Glutamatergic neuron (in vitro differentiated cells): Measurements from ENCODE around the gene TAF3. TPM values are rescaled to one million over a fixed set of nuclear protein-coding genes. Genes with fewer than 3 reads are reported as not detected.

Experiments
- DNase-seq: peaks from one replicate; pipeline ENCODE4 v3.0.0; 2022
- H3K27ac Mint-ChIP-seq: one replicate; pipeline ENCODE4 v1.8.0; 2020; ENCODE audit warnings: mild to moderate bottlenecking, mixed read lengths, inconsistent platforms; ENCODE audit not compliant: unreplicated experiment
- H3K27me3 Mint-ChIP-seq: one replicate; pipeline ENCODE4 v1.8.0; 2020; ENCODE audit warnings: mild to moderate bottlenecking, moderate library complexity, mixed read lengths, inconsistent platforms; ENCODE audit not compliant: unreplicated experiment
- H3K36me3 Mint-ChIP-seq: one replicate; pipeline ENCODE4 v1.8.0; 2020; ENCODE audit warnings: mild to moderate bottlenecking, mixed read lengths, inconsistent platforms; ENCODE audit not compliant: unreplicated experiment
- H3K4me1 Mint-ChIP-seq: one replicate; pipeline ENCODE4 v1.8.0; 2020; ENCODE audit warnings: mild to moderate bottlenecking, low read depth, mixed read lengths, inconsistent platforms; ENCODE audit not compliant: unreplicated experiment
- H3K4me3 Mint-ChIP-seq: one replicate; pipeline ENCODE4 v1.8.0; 2020; ENCODE audit warnings: mild to moderate bottlenecking, mixed read lengths, inconsistent platforms; ENCODE audit not compliant: unreplicated experiment
- H3K9me3 Mint-ChIP-seq: one replicate; pipeline ENCODE4 v1.8.0; 2020; ENCODE audit warnings: mild to moderate bottlenecking, moderate library complexity, mixed read lengths, inconsistent platforms; ENCODE audit not compliant: unreplicated experiment
- CTCF ChIP-seq: fragments of 200-600 bp; sonication (generic); IDR thresholded peaks from one replicate; pipeline ENCODE4 v1.5.0; 2021; ENCODE audit not compliant: partially characterized antibody, unreplicated experiment
- total RNA-seq: library from RNA; stranded (reverse); fragmentation: NEBNext Ultra II Directional; extraction: Animal tissue kit (Norgen Biotek cat#: 25700); gene quantifications from one replicate; pipeline ENCODE4 v1.2.1, GENCODE V29; 2021; ENCODE audit not compliant: unreplicated experiment

Gene TAF3
- total RNA-seq, 1 donor from 2014 or later: 10.2 TPM

- H3K9me3 Mint-ChIP-seq: peaks cover 6% of the 10 kb centered on the region
- no peak overlapping the region for H3K27ac Mint-ChIP-seq
- H3K27me3 Mint-ChIP-seq: no peaks in the 10 kb centered on the region
- no peaks in the 10 kb centered on the region for H3K36me3 Mint-ChIP-seq
- peaks cover 9% of the 10 kb centered on the region for H3K4me1 Mint-ChIP-seq
- no peak for DNase-seq
- H3K4me3 Mint-ChIP-seq: no peak overlapping the region
- TF ChIP-seq CTCF: no peak
Observed at GRCh38 chr10:7933757-7934156, 115.5 kb downstream of the TAF3 start.

DNA sequence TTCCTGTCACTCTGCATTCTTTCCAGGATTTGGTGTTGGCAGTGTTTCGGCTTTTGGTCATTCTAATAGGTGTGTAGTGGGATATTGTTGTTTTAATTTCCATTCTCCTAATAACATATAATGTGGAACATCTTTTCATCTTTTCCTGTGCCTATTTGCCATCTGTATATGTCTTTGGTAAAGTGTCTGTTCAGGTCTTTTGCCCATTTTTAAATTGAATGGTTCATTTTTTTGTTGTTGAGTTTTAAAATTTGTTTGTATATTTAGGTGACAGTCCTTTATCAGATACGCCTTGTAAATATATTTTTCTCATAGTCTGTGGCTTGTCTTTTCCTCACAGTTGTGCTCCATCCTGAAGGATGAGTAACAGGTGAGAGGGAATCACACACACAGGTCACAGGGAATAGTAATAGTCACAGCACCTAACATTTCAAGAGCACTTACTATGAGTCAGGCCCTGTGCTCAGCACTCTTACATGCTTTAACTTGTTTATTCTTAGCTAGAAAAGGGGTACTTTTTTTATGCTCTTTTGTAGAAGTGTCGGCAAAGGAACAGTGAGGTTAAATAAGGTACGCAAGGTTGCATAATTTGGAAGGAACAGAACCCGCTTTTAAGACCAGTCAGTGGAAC, 119.1 kb downstream of the TAF3 start:
- Mint-ChIP-seq H3K4me1 (peaks cover 9% of the 10 kb centered on the region), H3K4me3 (no peak overlapping the region), H3K9me3 (peaks cover 6% of the 10 kb centered on the region), H3K27me3 (peaks cover 2% of the 10 kb centered on the region), H3K36me3 (no peaks in the 10 kb centered on the region), H3K27ac (no peak overlapping the region)
- no peak for DNase-seq
- no peak for TF ChIP-seq CTCF

DNA sequence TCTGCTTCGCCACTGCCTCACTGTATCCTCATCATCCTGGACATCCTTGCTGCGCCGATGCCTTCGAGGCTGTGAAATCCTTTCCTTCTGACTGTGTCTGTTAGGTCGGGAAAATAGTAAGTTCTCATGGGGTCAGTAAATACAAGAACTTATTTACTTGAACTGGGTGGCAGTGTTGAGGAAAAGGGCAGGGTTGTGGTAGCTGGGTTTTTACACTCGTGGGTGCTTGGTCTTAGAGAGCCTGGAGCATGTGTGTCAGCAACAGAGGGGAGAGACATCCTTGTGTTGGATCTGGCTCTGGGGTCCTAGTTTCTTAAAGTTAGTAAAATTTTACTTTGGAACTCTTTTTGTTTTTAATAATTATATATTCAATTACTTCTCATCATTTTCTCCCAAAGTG, 123.3 kb downstream of the TAF3 start:
- no peak for DNase-seq
- H3K4me1 Mint-ChIP-seq: peaks cover 10% of the 10 kb centered on the region
- no peak overlapping the region for H3K4me3 Mint-ChIP-seq
- H3K27me3 Mint-ChIP-seq: peaks cover 4% of the 10 kb centered on the region
- H3K9me3 Mint-ChIP-seq: peaks cover 4% of the 10 kb centered on the region
- TF ChIP-seq CTCF: no peak
- H3K36me3 Mint-ChIP-seq: no peaks in the 10 kb centered on the region
- H3K27ac Mint-ChIP-seq: no peak overlapping the region

DNA sequence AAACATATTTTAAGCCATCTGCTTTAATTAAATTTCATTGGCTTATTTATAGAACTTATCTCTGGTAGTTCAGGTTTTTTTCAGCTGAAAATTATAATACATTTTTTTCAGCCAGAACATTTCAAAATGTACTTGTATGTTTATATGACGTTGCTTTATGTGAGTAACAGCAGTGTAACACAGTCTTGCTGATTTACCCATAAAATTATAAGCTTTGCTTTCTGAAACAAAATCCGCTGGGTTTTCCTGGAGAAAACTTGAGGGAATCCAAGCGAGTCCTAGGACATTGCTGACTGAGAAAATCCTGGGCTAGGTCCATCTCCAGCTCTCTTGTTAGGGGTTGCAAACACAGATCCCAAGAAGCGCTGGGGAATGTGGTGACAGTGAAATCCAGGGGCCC, 124.0 kb downstream of the TAF3 start:
- no peak for TF ChIP-seq CTCF
- peaks cover 2% of the 10 kb centered on the region for H3K9me3 Mint-ChIP-seq
- no peak overlapping the region for H3K27ac Mint-ChIP-seq
- H3K4me1 Mint-ChIP-seq: peaks cover 10% of the 10 kb centered on the region
- H3K4me3 Mint-ChIP-seq: no peak overlapping the region
- no peak for DNase-seq
- peaks cover 4% of the 10 kb centered on the region for H3K27me3 Mint-ChIP-seq
- no peaks in the 10 kb centered on the region for H3K36me3 Mint-ChIP-seq

- H3K27ac Mint-ChIP-seq: no peak overlapping the region
- no peak for DNase-seq
- peaks cover 10% of the 10 kb centered on the region for H3K4me1 Mint-ChIP-seq
- H3K27me3 Mint-ChIP-seq: peaks cover 4% of the 10 kb centered on the region
- TF ChIP-seq CTCF: no peak
- peaks cover 2% of the 10 kb centered on the region for H3K9me3 Mint-ChIP-seq
- H3K4me3 Mint-ChIP-seq: no peak overlapping the region
- H3K36me3 Mint-ChIP-seq: no peaks in the 10 kb centered on the region
Observed at GRCh38 chr10:7942859-7943258, 124.6 kb downstream of the TAF3 start.
